Rectal smooth muscle tissue (tissue), 1 donor: ENCODE results near the gene PDLIM4.

ENCODE experiments used
- H3K27ac ChIP-seq: one replicate; pipeline ENCODE4 v1.7.0; 2013; ENCODE audit warnings: low read depth, low read length, inconsistent platforms
- H3K27me3 ChIP-seq: one replicate; pipeline ENCODE4 v1.7.0; 2013; ENCODE audit warnings: low read length; ENCODE audit not compliant: control insufficient read depth, insufficient read depth
- H3K36me3 ChIP-seq: one replicate; pipeline ENCODE4 v1.7.0; 2013; ENCODE audit warnings: low read length; ENCODE audit not compliant: control insufficient read depth, insufficient read depth
- H3K4me1 ChIP-seq: one replicate; pipeline ENCODE4 v1.7.0; 2013; ENCODE audit warnings: low read length; ENCODE audit not compliant: control insufficient read depth, insufficient read depth
- H3K4me3 ChIP-seq: one replicate; pipeline ENCODE4 v1.7.0; 2013; ENCODE audit warnings: low read length
- H3K9ac ChIP-seq: one replicate; pipeline ENCODE4 v1.7.0; 2013; ENCODE audit warnings: low read length

PDLIM4 gene, protein sequence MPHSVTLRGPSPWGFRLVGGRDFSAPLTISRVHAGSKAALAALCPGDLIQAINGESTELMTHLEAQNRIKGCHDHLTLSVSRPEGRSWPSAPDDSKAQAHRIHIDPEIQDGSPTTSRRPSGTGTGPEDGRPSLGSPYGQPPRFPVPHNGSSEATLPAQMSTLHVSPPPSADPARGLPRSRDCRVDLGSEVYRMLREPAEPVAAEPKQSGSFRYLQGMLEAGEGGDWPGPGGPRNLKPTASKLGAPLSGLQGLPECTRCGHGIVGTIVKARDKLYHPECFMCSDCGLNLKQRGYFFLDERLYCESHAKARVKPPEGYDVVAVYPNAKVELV

DNA sequence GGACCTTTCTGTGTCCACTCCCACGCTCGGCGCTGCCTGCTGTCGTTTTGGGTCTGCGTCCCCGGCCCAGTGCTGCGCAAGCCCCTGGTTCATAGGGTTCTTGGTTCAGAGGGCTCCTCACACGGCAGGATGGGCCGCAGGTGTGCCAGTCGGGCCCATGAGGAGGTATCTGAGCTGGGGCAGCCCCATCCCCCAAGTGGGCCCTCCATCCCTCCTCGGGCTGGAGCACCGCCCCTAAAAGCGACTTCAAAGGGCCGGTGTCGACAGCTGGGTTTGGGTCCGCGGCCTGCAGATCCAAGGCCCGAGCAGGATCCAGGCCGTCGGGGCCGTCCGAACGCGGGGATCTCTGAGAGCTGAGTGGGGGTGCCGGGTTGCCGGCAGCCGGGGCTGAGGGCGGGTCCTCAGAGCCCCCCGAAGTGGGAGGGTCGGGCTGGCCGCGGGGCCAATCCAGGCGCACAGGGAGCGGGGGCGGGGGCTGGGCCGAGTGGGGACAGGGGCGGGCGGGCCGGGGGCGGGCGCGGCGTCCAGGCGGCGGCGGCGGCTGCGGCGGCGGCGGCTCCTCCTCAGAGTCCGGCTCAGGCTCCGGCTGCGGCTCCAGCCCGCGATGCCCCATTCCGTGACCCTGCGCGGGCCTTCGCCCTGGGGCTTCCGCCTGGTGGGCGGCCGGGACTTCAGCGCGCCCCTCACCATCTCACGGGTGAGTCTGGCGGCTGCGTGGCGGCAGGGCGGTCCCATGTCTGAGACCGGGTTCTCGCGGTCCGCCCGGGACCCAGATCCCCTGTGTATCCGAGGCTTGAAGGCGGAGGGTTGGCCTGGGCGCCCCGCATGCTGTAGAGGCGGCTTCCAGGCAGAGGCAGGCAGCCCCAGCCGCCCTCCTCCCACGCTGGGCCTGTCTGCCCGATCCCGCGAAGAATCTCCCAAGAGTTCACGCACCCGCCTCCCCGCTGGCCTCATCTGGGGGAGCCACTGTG lies at the start of gene PDLIM4:
Gene PDLIM4 (plus strand): TSS at position 566 of the 971 bp plus-strand sequence. CDS start 39 bp downstream, at position 605.
- Histone ChIP-seq H3K27ac (peak within 1 kb of the TSS; percentile 99), H3K9ac (peak within 1 kb of the TSS; percentile 90), H3K4me1 (peaks cover 40% of the 10 kb centered on the region)

DNA sequence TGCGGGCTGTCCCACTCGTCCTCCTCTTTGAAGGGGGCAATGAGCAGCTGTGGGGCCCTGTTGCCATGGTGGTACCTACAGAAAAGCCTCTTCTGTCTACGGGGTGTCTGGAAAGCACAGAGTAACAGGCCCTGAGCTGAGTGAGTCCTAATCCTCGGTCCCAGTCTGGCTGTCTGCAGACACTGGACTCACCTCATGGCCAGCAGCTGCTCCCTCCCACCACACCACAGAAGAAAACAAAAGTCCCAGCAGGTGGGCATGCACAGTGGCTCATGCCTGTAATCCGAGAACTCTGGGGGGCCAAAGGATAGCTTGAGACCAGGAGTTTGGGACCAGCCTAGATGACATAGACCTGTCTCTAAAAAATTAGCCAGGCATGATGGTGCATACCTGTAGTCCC lies 49.7 kb upstream of the PDLIM4 start:
- H3K4me1 ChIP-seq, result no peaks in the 10 kb centered on the region
- no peak overlapping the region for H3K27ac ChIP-seq
- H3K36me3 ChIP-seq, result peaks cover 21% of the 10 kb centered on the region
- H3K9ac ChIP-seq, result no peak overlapping the region
- H3K4me3 ChIP-seq, result no peak overlapping the region
- H3K27me3 ChIP-seq, result no peaks in the 10 kb centered on the region

More for the DNA sequence above, at the start of gene PDLIM4:
- H3K27me3 ChIP-seq, result no peaks in the 10 kb centered on the region
- H3K36me3 ChIP-seq, result peaks cover 2% of the 10 kb centered on the region
- H3K4me3 ChIP-seq, result peak within 1 kb of the TSS; percentile 72

DNA sequence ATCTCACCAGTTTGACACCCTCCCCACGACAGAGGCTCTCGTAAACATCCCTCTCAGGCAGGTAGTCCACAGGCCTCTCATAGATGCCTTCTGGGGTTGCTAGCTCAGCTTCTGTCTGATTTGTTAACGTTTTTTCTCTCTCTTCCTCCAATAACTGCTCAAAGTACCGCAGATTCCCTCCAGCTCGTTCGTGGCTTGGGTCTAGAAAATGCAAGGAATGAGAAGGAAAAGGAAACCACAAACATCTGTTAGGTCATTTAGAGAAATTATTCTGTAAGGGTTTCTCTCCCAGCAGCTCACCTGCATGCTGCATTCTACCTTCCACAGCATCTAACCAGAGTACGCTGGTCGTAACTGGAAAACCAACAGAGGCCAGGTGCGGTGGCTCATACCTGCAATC lies 48.4 kb upstream of the PDLIM4 start:
- no peaks in the 10 kb centered on the region for H3K27me3 ChIP-seq
- no peaks in the 10 kb centered on the region for H3K4me1 ChIP-seq
- H3K4me3 ChIP-seq, result no peak overlapping the region
- H3K9ac ChIP-seq, result no peak overlapping the region
- no peak overlapping the region for H3K27ac ChIP-seq
- peaks cover 27% of the 10 kb centered on the region for H3K36me3 ChIP-seq

DNA sequence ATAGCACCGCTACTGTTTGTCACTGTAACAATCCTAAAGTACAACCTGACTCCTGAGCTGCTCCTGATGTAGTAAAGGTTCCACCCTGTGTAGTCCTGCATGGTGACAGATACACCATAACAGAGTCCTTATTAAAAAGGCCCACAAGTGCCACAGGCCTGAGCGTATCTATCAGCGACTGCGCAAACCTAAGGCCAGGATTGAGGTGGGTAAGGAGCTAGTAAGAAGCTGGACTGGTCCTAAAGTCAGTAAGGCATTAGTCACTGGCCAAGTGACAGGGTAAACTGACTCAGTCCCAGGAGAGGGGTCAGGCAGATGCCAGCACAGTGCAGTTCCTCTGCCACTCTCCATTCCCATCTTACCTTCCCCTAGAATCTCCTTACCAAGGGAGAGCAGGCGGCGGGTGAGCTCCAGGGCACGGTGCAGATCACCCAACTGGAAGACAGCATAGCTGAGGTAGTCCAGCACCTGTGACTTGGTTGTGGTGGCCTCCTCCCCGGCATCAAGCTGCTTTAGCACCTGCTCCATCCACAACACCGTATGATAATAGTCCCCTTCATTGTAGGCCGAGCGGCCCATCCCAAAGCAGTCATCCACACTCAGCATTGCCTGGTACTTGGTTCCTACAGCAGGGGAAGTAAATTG lies 47.5 kb upstream of the PDLIM4 start:
- Histone ChIP-seq H3K36me3 (peaks cover 27% of the 10 kb centered on the region), H3K9ac (no peak overlapping the region), H3K4me3 (no peak overlapping the region), H3K4me1 (peaks cover 8% of the 10 kb centered on the region), H3K27me3 (no peaks in the 10 kb centered on the region), H3K27ac (no peak overlapping the region)

DNA sequence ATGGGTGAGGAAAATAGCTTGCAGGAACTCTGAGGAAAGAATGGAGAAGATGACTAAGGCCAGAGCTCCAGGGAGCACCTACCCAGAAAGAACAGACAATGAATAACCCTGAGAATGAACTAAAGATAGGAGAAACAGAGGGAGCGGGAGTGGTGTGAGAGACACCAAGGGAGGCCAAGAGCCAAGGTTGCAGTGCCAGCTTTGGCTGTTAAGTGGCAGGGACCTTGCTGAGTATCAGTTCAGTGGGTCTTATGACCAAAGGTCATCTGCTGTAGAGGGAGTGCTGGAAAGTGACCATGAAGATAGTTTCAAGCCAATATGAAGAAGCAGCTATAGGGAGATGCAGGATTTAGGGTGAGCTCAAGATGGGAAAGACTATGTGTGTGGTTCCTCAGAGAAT lies 46.6 kb upstream of the PDLIM4 start:
- Histone ChIP-seq H3K27me3 (no peaks in the 10 kb centered on the region), H3K4me1 (peaks cover 9% of the 10 kb centered on the region), H3K36me3 (peaks cover 27% of the 10 kb centered on the region), H3K9ac (no peak overlapping the region), H3K27ac (no peak overlapping the region), H3K4me3 (no peak overlapping the region)

DNA sequence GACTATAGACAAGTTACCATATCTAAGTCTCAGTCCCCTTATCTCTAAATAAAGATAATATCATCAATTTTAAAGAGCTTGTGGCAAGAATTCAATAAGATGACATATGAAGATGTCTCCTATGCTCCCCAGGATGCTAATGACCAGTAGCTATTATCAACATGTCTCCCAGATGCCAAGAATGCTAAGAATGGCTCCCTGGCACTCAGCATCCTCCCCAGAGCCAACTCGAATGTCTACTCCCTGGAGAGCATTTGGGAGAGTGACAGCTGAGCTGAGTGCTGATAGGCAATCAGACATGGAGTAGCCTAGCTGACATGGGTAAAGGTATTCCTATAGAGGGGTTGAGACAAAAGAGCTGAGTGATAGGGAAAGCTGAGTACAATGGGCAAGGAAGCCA lies 45.7 kb upstream of the PDLIM4 start:
- Histone ChIP-seq H3K9ac (no peak overlapping the region), H3K27ac (no peak overlapping the region), H3K4me1 (peaks cover 9% of the 10 kb centered on the region), H3K36me3 (peaks cover 27% of the 10 kb centered on the region), H3K27me3 (no peaks in the 10 kb centered on the region), H3K4me3 (no peak overlapping the region)

DNA sequence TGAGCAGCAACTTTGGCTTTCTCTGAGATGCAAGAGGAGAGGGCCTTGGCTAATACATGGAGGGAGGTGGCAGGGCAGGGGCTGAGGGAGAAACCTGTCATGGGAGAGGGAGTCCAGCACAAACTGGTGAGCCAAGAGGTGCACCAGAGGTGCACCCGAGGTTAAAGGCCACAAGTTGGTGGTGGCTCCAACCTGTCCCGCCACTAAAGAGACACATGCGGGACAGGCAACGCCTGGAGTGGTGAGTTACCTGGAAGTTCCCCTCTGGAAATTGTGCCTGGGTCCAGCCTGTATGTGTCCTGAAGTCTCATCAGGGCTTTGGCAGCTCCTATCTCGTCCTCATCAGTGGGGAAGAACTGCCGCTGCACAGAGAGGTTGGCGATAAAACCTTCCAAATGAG lies 43.8 kb upstream of the PDLIM4 start:
- Histone ChIP-seq H3K27me3 (no peaks in the 10 kb centered on the region), H3K9ac (no peak overlapping the region), H3K4me1 (peaks cover 9% of the 10 kb centered on the region), H3K4me3 (no peak overlapping the region), H3K36me3 (peaks cover 23% of the 10 kb centered on the region), H3K27ac (no peak overlapping the region)

DNA sequence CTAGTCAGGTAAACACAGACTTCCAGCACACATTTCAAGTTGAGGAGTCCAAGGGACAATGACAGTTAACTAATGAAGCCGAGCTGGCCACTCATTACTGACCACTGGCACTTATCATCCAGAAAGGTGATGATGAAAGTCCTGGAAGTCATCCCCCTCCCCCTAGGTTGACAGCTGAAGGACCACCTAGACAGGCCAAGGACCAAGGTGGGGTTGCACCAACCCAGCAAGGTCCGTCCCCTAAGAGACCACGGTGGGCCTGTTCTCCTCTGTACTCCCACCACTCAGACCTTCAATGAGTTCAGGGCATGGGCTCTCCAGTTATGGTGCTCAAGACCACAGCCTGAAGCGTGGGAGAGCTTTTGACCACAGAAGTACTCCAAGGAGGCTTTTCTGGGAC lies 43.0 kb upstream of the PDLIM4 start:
- H3K27ac ChIP-seq, result peak overlapping the region; percentile 97
- H3K4me3 ChIP-seq, result no peak overlapping the region
- H3K9ac ChIP-seq, result no peak overlapping the region
- no peaks in the 10 kb centered on the region for H3K27me3 ChIP-seq
- peaks cover 23% of the 10 kb centered on the region for H3K36me3 ChIP-seq
- H3K4me1 ChIP-seq, result peaks cover 9% of the 10 kb centered on the region

DNA sequence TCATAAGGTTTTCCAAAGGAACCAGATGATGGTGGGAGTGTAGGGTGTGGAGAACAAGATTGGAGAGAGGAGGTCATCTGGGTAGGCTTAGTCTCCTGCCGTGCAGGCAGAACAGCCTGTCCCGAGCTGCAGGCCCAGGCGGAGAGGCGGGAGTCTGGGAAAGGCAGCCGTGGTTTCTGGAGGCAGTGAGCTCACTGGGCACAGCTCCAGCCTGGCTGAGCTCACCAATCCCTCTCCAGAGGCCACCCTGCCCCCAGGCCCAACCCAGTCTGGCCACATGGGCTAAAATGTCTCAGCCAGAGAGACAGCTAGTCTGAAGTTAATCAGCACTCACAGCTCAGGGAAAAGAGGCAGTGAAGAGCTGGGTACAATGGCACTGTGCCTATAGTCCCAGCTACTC lies 42.2 kb upstream of the PDLIM4 start:
- no peaks in the 10 kb centered on the region for H3K27me3 ChIP-seq
- H3K4me1 ChIP-seq, result peaks cover 11% of the 10 kb centered on the region
- H3K27ac ChIP-seq, result peak overlapping the region; percentile 97
- no peak overlapping the region for H3K9ac ChIP-seq
- H3K4me3 ChIP-seq, result no peak overlapping the region
- H3K36me3 ChIP-seq, result peaks cover 23% of the 10 kb centered on the region

DNA sequence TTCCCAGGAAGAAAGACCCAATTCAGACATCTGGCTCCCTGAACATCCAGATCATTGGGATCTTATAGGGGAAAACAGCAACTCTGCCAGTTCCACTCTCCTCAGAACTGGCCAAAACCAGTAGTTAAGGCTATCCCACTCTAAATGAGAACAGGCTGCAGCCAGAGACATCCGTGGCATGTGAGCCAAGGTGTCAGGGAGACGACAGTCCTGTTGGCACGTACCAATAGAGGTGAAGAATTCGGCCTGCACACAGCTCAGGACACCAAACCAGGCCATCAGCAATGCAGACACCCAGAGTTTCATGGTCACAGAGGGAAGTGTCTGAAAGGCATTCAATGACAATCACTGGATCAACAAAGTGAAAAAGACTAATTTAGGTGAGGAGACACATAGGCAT lies 39.2 kb upstream of the PDLIM4 start:
- Histone ChIP-seq H3K4me1 (peaks cover 30% of the 10 kb centered on the region), H3K4me3 (no peak overlapping the region), H3K27ac (no peak overlapping the region), H3K9ac (no peak overlapping the region), H3K36me3 (peaks cover 9% of the 10 kb centered on the region), H3K27me3 (no peaks in the 10 kb centered on the region)

DNA sequence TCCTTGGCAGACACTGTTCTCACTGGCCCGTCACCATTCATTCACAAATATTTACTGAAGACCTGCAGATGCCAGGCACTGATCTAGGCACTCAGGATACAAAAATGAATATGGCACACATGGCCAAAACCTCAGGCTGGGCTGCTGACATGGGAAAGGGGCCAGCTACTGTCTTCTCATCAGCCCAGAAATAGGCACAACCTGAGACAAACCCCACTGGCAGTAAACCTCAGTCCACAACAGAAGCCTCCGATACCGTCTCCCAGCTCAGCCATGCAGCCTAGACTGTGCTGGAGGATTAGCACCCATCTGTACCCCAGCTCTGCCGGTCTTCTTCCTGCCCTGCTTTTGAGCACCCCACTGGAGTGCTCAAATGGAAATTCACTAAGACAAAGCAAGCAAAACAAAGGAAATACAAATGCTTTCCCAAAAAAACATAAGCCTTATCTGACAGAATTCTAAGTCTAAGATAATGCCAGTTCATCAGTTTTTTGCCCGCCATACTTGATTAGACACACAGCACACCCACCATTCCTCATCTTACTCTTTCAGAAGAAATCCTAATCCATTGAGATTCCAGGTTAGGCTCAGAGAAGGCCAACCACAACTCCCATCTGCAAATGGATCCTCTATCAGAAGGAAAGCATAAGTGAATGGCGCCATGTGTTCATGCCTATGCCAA lies 38.1 kb upstream of the PDLIM4 start:
- Histone ChIP-seq H3K4me1 (peaks cover 34% of the 10 kb centered on the region), H3K27me3 (no peaks in the 10 kb centered on the region)

DNA sequence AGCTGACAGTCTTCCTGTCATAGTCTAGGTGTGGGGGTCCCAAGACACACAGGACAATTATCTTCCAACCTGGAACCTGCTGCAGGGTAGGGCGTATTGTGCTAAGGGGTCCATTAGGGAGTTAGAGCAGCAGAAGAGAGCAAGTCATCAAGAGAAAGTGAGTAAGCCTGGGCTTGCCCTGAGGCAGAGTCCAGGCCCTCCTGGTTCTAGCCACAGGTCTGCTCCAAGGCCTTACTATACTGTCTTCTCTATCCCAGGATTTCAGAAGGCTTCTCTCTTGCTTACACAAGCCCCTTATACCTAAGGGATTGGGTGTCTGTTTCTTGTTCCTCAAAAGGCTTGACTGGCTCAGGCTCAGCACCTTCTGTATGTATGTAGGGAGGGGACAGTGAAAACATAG lies 37.5 kb upstream of the PDLIM4 start:
- peaks cover 34% of the 10 kb centered on the region for H3K4me1 ChIP-seq
- H3K4me3 ChIP-seq, result no peak overlapping the region
- H3K27ac ChIP-seq, result no peak overlapping the region
- H3K36me3 ChIP-seq, result peaks cover 3% of the 10 kb centered on the region
- H3K9ac ChIP-seq, result no peak overlapping the region
- H3K27me3 ChIP-seq, result no peaks in the 10 kb centered on the region

More for the DNA sequence above, 38.1 kb upstream of the PDLIM4 start:
- Histone ChIP-seq H3K36me3 (peaks cover 3% of the 10 kb centered on the region), H3K9ac (no peak overlapping the region), H3K4me3 (no peak overlapping the region), H3K27ac (no peak overlapping the region)
